ENCODE results near the gene DEGS1. TPM values are rescaled to one million over a fixed set of nuclear protein-coding genes. Genes with fewer than 3 reads are reported as not detected.
A peak's percentile ranks its signal among the peaks of the same experiment; 100 is the strongest.

DEGS1 gene
- total RNA-seq, 1 experiment from 2014 or later: 71.3 TPM

- DNase-seq (no peak), ATAC-seq (no peak)
- Histone ChIP-seq H4K20me1 (ENCODE audit: low read length) (no peaks in the 10 kb centered on the region), H3K4me3 (ENCODE audit: low read length) (no peak overlapping the region), H3K4me2 (ENCODE audit: low read length) (no peak overlapping the region), H3K27me3 (ENCODE audit: low read length) (no peaks in the 10 kb centered on the region), H3K9ac (ENCODE audit: low read length) (no peak overlapping the region), H3K9me3 (ENCODE audit: low read length) (no peaks in the 10 kb centered on the region), H3K79me2 (ENCODE audit: low read length) (no peaks in the 10 kb centered on the region), H3K9me2 (replicated peaks; ENCODE audit: low read length) (no peaks in the 10 kb centered on the region), H3K36me3 (ENCODE audit: low read depth, low read length) (no peaks in the 10 kb centered on the region), H3K27ac (ENCODE audit: low read length) (no peak overlapping the region), H3K4me1 (ENCODE audit: insufficient read depth, low read length) (peaks cover 10% of the 10 kb centered on the region), H2AFZ (ENCODE audit: low read length) (peak overlapping the region; percentile 39; the same call in 1 of the 2 replicates), H3F3A (ENCODE audit: low read length, unreplicated experiment) (no peaks in the 10 kb centered on the region)
- BruUV-seq (replicated peaks): no TSS peak
- ChIA-PET POLR2A (ENCODE audit: unreplicated experiment) (no interaction called here), CTCF (no interaction called here)
- intact Hi-C loops (cut with micrococcal nuclease): no loop called here
- no peak for TF ChIP-seq CTCF (conservative IDR thresholded peaks at IDR 0.05; ENCODE audit: low read depth, low read length)
- no peak for TF ChIP-seq EZH2phosphoT487 (IDR thresholded peaks at IDR 0.05; ENCODE audit: borderline replicate concordance, low read length)
- no peak for TF ChIP-seq EZH2 (IDR thresholded peaks at IDR 0.05; ENCODE audit: low read length, unreplicated experiment)
These were observed 34.9 kb downstream of the DEGS1 start for GRCh38 chr1:224217655-224218623.

GRCh38 chr1:224219011-224219611 lies 36.1 kb downstream of the DEGS1 start:
- Histone ChIP-seq H3K27ac (ENCODE audit: low read length) (no peak overlapping the region), H3K79me2 (ENCODE audit: low read length) (no peaks in the 10 kb centered on the region), H3K36me3 (ENCODE audit: low read depth, low read length) (no peaks in the 10 kb centered on the region), H3K4me3 (ENCODE audit: low read length) (no peak overlapping the region), H4K20me1 (ENCODE audit: low read length) (no peaks in the 10 kb centered on the region), H3K27me3 (ENCODE audit: low read length) (no peaks in the 10 kb centered on the region), H3K9me3 (ENCODE audit: low read length) (no peaks in the 10 kb centered on the region), H2AFZ (ENCODE audit: low read length) (no peak overlapping the region), H3F3A (ENCODE audit: low read length, unreplicated experiment) (no peaks in the 10 kb centered on the region), H3K9me2 (replicated peaks; ENCODE audit: low read length) (no peaks in the 10 kb centered on the region), H3K4me1 (ENCODE audit: insufficient read depth, low read length) (peaks cover 5% of the 10 kb centered on the region), H3K4me2 (ENCODE audit: low read length) (no peak overlapping the region), H3K9ac (ENCODE audit: low read length) (no peak overlapping the region)
- no TSS peak for BruUV-seq (replicated peaks)
- intact Hi-C loops (cut with micrococcal nuclease): no loop called here
- ChIA-PET CTCF (no interaction called here), POLR2A (ENCODE audit: unreplicated experiment) (no interaction called here)
- DNase-seq: no peak
- ATAC-seq: no peak
- TF ChIP-seq CTCF (conservative IDR thresholded peaks at IDR 0.05; ENCODE audit: low read depth, low read length): no peak
- no peak for TF ChIP-seq EZH2 (IDR thresholded peaks at IDR 0.05; ENCODE audit: low read length, unreplicated experiment)

GRCh38 chr1:224219612-224220059 lies 36.6 kb downstream of the DEGS1 start:
- H3K4me2 ChIP-seq (ENCODE audit: low read length): no peak overlapping the region
- ATAC-seq (no peak), DNase-seq (no peak)
- no peaks in the 10 kb centered on the region for H3K36me3 ChIP-seq (ENCODE audit: low read depth, low read length)
- H4K20me1 ChIP-seq (ENCODE audit: low read length): no peaks in the 10 kb centered on the region
- intact Hi-C loops (cut with micrococcal nuclease): no loop called here
- H3F3A ChIP-seq (ENCODE audit: low read length, unreplicated experiment): no peaks in the 10 kb centered on the region
- no peaks in the 10 kb centered on the region for H3K9me2 ChIP-seq (replicated peaks; ENCODE audit: low read length)
- H3K79me2 ChIP-seq (ENCODE audit: low read length): no peaks in the 10 kb centered on the region
- no peak overlapping the region for H3K4me3 ChIP-seq (ENCODE audit: low read length)
- no peak overlapping the region for H3K9ac ChIP-seq (ENCODE audit: low read length)
- POLR2A ChIA-PET (ENCODE audit: unreplicated experiment): interaction anchor here (0.6 kb wide), 1 partner anchor 132 kb away, joined by 4 read pairs; no protein-coding TSS in a partner anchor
- no peak overlapping the region for H2AFZ ChIP-seq (ENCODE audit: low read length)
- H3K4me1 ChIP-seq (ENCODE audit: insufficient read depth, low read length): peaks cover 10% of the 10 kb centered on the region
- no peak overlapping the region for H3K27ac ChIP-seq (ENCODE audit: low read length)
- no peaks in the 10 kb centered on the region for H3K9me3 ChIP-seq (ENCODE audit: low read length)
- H3K27me3 ChIP-seq (ENCODE audit: low read length): no peaks in the 10 kb centered on the region
- TF ChIP-seq EZH2 (IDR thresholded peaks at IDR 0.05; ENCODE audit: low read length, unreplicated experiment) (no peak), CTCF (conservative IDR thresholded peaks at IDR 0.05; ENCODE audit: low read depth, low read length) (no peak), EZH2phosphoT487 (IDR thresholded peaks at IDR 0.05; ENCODE audit: borderline replicate concordance, low read length) (no peak)
- CTCF ChIA-PET: no interaction called here
- BruUV-seq (replicated peaks): no TSS peak

Measured in PC-3 (cell line).